HUDEP-2 (cell line): Measurements from ENCODE around the gene RTN4R.
"Not testable (repeated sequence)": the region's sequence is repeated elsewhere in the genome, so short reads cannot be mapped to it uniquely, and the experiment has no call there.

Source experiments
- DNase-seq, 76 experiments: peaks; one replicate each; lab custom pipeline; 2025; ENCODE audit not compliant: unreplicated experiment in 76 of 76; lab: John Stamatoyannopoulos, UW

RTN4R gene

DNA sequence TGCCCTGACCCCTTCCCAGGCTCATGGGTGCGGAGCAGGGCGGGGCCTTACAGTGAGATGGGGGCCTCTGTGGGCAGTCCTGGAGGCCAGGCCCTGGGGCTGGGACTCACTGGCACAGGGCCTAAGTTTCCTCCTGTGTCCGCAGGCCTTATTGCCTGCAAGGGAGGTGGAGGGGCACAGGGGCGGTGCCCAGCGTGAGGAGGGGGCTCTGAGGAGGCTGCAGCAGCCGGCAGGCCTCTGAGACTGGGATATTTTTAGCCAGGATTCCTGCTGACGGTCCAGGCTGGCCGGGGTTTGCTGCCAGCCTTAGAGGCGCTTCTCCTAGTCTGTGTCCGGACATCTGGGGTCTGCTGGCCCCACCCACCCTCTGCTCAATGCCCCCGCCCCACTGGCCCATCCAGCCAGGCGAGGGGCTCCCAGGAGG lies 5.7 kb upstream of the RTN4R start:
- no peak for DNase-seq

DNA sequence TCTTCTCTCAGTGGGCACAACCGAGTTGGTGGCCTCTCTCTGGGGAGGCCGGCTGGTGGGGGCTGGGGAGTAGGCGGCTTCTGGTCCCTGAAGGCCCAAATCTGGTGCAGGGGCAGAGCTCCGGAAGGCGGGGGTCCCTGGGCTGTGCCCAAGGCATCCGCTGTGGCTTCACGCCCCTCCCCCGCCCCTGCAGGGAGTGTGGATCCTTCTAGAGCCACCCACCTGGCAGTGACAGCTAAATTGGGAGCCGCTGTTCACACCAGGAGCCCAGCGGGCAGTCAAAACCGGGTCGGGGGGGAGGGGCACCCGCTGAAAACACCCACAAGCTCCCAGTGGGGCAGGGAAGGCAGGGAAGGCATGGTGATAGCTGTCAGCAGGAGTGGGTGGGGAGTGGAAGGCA lies 4.6 kb upstream of the RTN4R start:
- no peak for DNase-seq

DNA sequence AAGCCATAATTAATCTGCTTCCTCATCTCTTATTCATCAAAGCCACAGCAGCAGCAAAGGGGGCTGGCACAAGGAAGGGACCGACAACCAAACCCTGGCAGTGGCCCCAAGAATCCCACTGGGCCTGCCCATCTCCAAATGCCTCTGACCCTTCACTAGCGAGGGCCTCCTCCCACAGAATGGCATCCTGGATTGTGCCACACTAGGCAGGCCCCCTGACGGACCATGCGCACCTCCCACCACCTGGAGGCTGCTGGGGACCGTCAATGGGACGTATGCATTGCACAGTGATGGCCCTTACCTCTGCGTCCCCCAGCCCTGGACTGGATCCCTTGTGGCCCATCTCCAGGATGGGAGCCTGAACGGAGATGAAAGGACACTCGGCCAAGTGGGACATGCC lies 4.1 kb upstream of the RTN4R start:
- DNase-seq: no peak

DNA sequence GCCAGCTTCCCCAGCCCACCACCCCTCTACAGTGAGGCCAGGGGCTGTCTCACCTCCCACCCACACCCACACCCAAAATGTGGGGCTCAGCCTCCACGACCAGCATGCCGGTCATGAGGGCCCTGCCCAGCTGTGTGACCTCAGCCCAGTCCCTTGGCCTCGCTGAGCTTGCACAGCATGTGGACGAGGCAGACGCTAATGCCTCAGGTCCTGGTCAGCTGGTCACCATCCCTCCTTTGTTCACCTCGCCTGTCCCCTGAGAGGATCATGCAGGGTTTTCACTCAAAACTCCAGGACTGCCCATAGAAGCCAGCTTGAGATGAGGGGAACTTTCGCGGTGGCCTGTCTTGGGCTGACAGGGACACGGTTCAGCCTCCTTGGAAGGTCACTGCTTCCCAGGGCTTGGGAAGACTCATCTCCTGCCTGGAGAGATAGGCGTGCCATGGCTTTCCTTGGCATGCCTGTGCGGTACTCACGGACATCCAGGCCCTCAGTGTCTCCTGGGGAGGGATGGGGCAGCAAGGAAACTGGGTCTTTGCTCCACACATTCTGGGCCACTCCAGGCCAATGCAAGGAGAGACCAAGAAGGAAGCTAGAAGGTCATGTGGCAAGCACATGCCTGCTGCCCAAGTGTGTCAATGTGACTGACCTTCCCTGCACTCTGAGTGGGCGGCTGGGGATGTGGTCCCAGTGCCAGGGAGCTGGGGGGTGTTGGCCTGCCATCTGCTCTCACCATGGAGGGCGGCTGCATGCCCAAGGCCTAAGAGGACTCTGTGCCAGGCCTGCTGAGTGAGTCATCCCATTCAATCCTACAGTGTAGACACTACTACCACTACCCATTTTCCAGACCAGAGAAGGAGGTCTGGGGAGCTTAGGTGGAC lies 3.2 kb upstream of the RTN4R start:
- DNase-seq: no peak

DNA sequence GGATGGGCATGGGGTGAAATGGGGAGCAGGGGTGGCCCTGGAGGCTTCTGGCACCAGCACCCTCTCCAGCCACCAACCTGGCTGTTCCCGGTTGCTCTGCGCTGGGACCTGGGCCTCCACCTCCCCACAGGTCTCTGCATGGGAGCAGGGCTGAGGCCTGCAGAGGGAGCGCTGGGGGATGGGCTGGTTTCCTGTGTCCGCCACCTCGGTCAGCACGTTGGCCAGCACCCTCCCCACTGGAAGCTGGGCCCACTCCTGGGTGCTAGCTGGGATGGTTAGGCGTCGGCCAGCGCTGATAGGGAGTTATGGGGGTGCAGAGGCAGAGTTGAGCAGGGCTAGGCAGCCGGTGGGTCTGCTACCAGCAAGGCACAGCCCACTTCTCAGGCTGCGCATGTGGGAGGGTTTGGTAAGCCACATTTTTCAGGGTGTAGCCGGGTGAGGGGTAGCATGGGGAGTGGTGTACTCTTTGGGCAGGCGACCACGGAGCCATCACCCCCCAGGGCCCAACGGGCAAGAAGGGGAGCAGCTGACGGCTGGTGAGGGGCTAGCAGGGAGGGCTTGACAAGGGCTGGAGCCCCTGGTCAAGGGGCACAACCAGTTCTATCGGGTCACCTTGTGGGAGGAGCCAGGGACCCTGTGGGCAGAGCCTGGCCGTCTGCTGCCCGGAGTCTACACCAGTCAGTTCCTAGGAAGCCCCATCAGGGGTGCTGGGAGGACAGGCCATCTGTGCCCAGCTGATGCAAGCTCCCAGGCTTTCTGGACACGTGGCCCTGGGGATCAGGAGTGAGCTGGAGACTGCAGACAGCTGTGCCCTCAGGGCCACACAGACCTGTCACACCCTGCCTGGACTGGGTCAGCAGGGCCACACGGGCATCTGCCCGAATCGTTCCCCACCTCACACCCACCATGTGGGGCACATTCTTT lies 2.3 kb upstream of the RTN4R start:
- DNase-seq: not testable (repeated sequence)

DNA sequence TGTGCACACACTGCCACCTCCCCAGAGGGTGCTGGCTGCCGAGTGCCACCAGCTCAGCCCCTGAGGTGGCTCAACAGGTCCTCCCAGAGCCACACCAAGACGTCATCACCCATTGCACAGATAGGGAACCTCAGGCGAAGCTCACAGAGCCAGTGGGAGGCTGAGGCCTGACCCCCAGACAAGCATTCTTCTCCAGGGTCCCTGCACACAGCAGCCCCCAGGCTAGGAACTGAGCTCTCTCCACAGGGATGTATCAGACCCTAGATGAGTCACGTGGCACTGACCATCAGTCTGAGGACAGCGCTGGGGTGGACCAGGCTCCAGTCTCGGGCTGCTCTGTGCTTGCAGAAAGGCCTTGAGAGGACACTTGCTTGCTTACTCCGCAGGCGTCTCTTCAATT lies 1.6 kb upstream of the RTN4R start:
- not testable (repeated sequence) for DNase-seq

DNA sequence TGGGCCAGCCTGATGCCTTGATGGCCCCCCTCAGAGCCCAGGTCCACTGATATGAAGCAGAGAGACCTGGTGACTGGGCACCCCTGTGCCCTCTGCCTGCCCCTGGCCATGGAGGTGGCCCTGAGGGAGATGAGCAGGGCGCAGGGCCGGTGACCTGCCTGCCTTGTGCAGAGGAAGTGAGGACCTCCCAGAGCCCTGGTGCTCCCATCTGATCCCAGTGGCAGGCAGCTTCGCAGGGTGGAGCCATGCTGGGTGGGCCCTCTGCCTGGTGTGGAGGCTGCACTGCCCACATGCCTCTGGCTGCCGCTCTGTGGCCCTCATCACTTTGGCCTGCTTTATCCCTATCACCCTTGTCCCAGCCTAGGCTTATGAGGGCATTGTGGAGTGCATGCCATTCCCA lies 1.1 kb upstream of the RTN4R start:
- not testable (repeated sequence) for DNase-seq

DNA sequence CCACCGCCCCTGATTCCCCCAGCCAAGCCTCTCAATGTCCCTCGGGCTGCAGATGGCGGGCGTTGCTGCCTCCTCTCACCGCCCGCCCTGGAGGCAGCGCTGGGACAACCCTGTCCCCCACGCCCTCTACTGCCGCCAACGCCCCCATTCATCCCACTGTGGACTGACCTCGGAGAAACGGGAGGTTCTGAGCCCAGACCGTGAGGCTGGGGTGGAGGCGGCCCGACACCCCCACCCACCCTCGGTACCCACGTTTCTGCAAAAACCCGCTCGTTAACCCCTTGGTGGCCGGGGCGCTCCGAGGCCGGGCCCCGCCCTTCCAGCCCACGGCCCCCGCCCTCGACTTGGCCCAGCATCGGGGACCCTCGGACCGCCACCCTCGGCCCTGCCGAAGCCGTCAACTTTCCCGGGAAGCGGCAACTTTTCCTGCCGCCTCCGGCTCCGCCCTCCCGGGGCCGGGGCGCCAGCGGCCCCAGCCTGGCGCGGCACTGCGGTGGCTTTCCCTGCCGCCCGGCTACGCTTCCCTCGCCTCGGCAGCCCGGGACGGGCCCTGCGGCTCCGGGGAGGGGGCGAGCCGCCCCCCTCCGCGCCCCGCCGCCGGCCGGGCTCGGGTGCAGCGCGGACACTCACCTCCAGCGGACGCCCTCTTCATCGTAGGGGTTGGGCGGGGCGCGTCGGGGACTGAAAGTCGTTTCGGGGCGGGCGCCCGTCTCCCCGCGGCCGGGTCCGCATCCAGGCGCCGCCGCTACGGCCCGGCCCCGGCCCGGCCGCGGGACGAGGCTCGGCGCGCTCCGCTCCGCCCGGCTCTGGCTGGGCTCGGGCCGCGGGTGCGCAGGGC lies 458 bp downstream of the RTN4R start:
- no peak for DNase-seq

DNA sequence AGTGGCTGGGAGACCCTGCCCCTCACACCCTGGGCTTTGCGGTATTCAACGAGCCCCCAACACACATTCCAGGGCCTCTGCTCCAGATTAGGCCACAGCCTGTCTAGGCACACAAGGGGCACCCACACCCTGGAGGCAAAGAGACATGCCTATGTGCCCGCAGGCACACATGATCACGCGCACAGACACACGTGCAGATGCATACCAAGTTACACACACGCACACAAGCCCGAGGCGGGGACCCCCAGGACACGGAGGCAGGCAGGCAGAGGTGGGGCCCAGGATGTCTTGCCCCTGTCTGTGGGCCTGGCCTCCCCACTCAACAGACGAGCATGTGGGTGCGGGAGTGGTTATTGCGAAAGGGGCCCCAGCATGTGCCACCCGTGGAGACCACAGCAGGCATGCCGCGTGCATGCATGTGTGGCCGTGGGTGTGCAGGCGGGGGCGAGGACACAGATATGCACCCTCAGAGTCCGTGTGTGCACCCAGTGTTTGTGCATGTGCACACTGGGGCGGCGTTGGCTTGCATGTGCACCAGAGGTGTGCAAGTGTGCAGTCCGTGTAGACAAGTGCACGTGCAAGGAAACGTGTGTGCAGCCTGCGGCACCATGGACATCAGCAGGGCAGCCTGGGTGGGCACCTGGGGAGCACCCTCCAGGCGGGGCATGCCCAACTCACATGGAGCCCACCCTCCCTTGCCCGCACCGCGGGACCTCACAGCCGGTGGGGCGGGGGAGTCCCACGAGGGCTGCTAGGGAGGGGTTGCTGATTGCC lies 1.3 kb downstream of the RTN4R start:
- DNase-seq: not testable (repeated sequence)

DNA sequence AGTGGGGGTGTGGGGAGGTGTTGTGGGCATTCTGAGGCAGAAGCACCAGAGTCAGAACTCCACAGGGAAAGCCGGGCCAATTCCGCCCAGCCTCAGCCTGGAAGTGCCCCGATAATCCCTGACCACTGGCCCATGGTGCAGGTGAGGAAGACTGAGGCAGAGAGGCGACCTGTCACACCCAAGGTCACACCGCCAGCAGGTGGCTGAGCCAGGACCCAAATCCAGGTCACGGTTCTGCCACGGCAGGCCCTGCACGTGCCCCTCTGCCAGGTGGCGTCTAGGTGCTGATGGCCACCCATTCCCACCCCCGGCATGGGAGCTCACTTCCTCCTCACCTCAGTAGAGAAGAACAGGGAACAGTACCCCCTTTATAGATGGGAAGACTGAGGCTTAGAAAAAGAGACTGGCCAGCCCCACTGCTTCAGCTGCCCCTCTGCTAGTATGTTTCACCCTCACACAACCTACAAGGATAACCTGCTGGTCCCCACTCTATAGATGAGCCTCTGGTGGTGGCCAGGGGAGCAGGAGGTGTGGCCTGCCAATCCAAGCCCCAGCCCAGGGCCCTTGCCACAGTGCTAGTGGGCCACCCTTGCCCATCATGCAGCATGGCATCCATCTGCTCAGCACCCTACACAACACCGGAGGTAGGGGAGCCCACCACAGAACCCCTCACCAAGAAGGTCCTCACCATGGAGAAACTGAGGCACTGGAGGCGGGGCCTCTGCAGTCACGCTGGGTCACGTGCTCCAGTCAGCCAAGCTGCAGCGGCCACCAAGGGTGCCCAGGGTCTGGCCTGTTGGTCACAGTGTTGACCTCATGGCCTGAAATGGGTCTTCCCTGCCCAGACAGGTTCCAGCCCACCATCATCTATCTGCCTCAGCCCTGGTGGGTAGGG lies 2.1 kb downstream of the RTN4R start:
- DNase-seq: not testable (repeated sequence)

DNA sequence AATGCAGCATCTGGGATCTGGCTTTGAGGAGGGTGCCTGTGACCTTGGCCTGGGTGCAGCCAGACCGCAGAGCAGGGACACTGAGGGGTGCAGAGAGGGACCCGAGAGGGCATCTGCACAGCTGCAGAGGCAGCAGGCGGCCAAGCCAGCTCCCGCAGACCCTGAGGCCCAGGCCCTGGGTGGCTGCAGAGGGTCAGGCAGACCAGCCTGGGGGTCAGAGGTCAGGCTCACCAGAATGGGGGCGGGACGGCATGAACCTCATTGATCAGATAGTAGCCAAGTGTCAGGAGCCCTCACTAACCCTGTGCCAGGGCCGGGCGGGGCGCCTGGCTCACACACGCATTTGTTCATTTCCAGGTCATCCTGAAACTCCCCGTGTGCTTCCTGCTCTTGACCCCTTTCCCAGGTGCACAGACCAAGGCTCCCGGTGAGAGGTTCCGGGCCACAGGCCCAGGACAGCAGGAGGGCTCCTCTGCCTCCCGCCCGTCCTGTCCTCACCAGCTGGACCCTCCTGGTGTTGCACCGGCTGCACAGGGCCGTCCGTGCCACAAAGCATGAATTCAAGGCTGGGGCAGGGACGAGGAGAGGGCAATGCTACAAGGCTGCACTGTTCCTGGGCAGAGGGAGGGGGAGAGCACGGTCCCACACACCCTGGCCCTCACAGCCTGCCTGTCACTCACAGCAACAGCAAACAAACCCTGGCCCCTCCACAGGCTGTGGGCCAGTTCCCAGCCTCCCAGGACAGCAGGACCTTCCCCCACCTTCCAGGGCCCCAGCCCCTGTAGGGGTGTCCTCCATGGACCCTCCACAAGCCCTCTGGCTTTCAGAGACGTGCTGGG lies 3.3 kb downstream of the RTN4R start:
- no peak for DNase-seq

DNA sequence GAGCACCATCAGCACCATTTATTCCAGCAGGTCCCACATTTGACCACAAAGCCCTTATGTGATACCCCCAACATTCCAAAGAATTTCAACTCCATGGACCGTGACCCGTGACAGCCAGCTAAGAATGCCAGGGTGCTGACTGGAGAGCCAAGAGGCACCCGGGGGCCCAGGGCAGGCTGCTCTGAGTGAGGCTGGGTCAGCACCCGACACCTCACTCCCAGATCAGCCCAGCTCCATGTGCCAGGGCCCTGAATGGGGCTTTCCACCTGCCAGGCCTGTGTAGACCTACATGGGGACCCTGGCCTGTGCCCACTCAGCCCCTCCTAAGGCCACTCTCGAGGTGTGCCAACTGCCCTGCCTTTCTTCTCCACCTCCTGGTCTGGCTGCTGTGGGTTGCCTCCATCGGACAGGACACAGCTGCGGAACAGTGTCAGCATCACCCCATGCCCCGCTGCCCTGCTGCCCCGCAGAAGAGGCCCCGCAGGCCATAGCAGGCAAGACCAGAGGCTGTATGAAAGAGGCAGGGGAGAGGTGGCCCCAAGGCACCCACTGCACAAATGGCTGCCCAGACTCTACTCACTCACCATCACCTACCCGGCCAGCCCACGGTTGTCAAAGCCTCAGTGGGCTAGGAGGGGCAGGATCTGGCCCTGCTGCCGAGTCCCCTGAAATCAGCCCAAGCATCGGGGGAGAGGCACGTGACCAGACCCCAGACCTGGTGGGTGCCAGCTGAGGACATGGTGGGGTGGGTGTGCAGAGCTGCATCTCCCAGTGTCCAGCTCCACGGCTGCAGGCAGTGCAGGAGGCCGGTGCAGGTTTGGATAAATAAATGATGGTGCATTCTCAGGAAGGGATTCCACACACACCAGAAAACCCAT lies 4.5 kb downstream of the RTN4R start:
- not testable (repeated sequence) for DNase-seq

DNA sequence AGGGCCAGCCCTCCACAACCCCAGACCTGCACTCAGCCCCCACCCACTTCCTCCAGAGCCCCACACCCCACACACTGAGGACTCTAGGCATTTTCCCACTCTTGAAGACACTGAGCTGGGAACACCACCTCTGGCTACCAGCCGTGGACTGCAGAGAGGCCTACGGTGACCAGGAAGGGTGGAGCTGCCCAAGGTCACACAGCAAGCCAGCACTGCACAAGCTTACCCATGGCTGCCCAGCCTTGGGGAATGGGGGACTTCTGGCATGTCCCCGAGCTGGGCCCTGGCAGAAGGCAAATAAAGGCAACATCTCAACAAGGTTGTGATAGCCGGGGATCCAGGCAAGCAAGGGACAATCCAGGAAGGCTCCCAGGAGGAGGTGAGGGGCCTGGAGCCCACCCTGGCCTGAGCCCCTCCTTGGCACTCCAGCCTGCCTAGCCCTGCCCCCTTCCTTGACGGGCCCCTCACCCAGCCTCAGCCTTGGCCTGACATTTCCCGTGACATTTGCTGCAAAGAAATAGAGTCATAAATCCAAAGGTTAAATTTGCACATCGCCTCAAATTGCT lies 5.5 kb downstream of the RTN4R start:
- no peak for DNase-seq

DNA sequence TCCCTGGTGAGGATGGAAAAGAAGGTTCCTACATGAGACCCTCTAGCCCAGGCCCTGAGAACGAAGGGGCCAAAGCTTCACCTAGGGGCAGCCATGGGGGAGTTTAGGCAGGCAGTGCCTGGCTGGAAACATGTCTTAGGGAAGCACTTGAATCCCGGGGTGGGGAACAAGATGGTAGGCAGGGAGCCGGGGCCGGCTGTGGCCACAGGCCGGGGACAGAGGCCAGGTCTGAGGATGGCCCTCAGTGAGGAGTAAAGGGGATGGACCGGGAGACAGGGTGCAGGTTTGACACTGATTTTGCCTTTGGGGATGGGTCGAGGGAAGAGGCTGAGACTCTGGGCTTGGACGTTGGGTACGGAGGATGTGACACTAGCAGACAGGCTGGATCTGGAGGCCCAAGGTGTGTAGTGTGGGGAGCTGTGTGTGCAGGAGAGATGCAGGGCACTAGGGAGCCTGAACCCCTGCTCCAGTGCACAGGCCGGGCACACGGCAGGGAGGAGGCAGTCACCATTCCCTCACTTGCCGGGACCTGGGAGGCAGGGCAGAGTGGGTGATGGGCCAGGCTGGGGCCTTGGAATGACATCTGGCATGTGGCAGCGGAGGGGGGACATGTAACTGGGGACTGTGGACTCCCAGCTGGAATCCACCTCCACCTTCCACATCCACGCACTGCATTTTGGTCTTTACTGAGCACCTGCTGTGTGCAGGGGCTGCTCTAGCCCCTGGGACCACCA lies 6.1 kb downstream of the RTN4R start:
- no peak for DNase-seq

DNA sequence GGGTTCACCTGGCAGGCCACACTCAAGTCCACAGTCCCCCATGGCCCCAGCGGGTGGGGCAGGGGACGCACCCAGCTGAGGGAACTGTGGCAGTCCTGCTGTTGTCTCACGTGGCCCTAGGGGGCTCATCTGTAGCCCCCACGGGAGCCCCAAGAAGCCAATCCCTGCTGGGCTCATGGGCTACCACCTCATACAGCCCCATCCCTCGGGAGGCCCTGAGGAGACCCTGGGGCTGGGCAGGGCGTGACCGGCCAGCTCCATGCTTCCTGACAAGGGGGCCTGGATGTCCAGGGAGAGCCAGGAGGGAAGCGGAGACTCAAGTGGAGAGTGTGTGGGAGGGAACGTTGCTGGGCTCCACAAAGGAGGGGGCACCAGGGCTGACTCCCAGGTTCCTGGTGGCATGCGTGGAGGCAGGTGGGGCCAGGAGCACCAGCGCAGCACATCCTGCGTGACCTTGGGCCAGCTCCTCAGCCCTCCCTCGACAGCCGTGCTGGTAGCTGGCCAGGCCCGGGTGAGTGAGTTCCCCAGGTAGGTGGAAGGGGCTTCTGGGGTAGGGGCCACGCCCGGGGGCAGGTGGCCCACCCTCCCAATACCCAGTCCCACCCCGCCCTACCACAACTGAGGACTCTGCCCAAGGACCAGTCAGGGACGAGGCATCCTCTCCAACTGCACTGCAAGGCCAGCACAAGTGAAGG lies 7.9 kb downstream of the RTN4R start:
- DNase-seq: no peak

DNA sequence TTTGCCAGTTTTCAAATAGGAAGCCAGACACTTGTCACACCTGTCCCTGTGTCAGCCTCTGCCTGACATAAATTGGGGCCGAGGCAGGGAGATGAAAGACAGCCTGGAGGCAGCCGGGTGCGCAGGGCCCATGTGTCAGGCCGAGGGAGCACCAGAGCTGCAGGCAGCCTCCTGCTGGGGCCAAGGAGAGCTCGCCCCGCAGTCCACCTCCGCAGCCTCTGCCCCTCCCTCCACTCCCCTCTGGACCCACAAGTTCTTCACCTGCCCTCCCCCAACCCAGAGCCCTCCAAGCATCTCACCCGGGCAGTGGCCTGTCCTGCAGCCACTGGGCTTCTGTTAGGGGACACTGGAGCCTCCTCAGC lies 8.8 kb downstream of the RTN4R start:
- no peak for DNase-seq
